H9 (cell line): ENCODE results near the gene PPP3CA. TPM values are rescaled to one million over a fixed set of nuclear protein-coding genes. Genes with fewer than 3 reads are reported as not detected.

Experiments used
- DNase-seq: peaks from one replicate; pipeline ENCODE4 v3.0.0-alpha.2; 2017
- H2AFZ ChIP-seq: one replicate; pipeline ENCODE4 v1.6.1; 2013; ENCODE audit warnings: mild to moderate bottlenecking, low read length, control low read depth, moderate library complexity
- H2AK5ac ChIP-seq: 2 replicates; pipeline ENCODE4 v1.6.1; 2013; ENCODE audit warnings: low read length, control low read depth, mixed read lengths; ENCODE audit not compliant: insufficient read length
- H2BK120ac ChIP-seq: one replicate; pipeline ENCODE4 v1.6.1; 2013; ENCODE audit warnings: low read depth, mild to moderate bottlenecking, low read length, control low read depth, inconsistent platforms; ENCODE audit not compliant: poor library complexity, severe bottlenecking
- H2BK12ac ChIP-seq: 2 replicates; pipeline ENCODE4 v1.6.1; 2013; ENCODE audit warnings: low read length, control low read depth, mixed read lengths, low read depth; ENCODE audit not compliant: insufficient read length
- H2BK15ac ChIP-seq: 2 replicates; pipeline ENCODE4 v1.6.1; 2013; ENCODE audit warnings: low read depth, low read length, control low read depth
- H2BK20ac ChIP-seq: one replicate; pipeline ENCODE4 v1.6.1; 2013; ENCODE audit warnings: low read depth, mild to moderate bottlenecking, low read length, control low read depth, inconsistent platforms; ENCODE audit not compliant: poor library complexity, severe bottlenecking
- H2BK5ac ChIP-seq: 2 replicates; pipeline ENCODE4 v1.6.1; 2013; ENCODE audit warnings: low read length, control low read depth, mixed read lengths; ENCODE audit not compliant: insufficient read length
- H3K14ac ChIP-seq: 2 replicates; pipeline ENCODE4 v1.6.1; 2013; ENCODE audit warnings: low read length, control low read depth; ENCODE audit not compliant: insufficient read depth
- H3K18ac ChIP-seq: 2 replicates; pipeline ENCODE4 v1.6.1; 2013; ENCODE audit warnings: low read depth, mild to moderate bottlenecking, mixed read lengths, low read length, control low read depth; ENCODE audit not compliant: insufficient read length
- H3K23ac ChIP-seq: 2 replicates; pipeline ENCODE4 v1.6.1; 2013; ENCODE audit warnings: low read length, control low read depth, mixed read lengths, low read depth; ENCODE audit not compliant: insufficient read length
- H3K23me2 ChIP-seq: 2 replicates; pipeline ENCODE4 v1.6.1; 2013; ENCODE audit warnings: low read depth, mild to moderate bottlenecking, mixed read lengths, low read length, control low read depth; ENCODE audit not compliant: insufficient read length, poor library complexity, severe bottlenecking
- H3K27ac ChIP-seq: 2 replicates; pipeline ENCODE4 v1.5.1; 2013; ENCODE audit warnings: low read length, control low read depth, mixed read lengths, low read depth; ENCODE audit not compliant: insufficient read length
- H3K27me3 ChIP-seq: 2 replicates; pipeline ENCODE4 v1.6.1; 2013; ENCODE audit warnings: low read length, control low read depth, inconsistent platforms; ENCODE audit not compliant: insufficient read depth
- H3K4ac ChIP-seq: 2 replicates; pipeline ENCODE4 v1.6.1; 2013; ENCODE audit warnings: low read depth, mild to moderate bottlenecking, control low read depth, inconsistent platforms, low read length, moderate library complexity
- H3K4me1 ChIP-seq: 2 replicates; pipeline ENCODE4 v1.6.1; 2013; ENCODE audit warnings: low read length, control low read depth, inconsistent platforms; ENCODE audit not compliant: insufficient read depth
- H3K4me2 ChIP-seq: 2 replicates; pipeline ENCODE4 v1.6.1; 2013; ENCODE audit warnings: low read length, control low read depth, mixed read lengths; ENCODE audit not compliant: insufficient read length, insufficient read depth
- H3K56ac ChIP-seq: 2 replicates; pipeline ENCODE4 v1.6.1; 2013; ENCODE audit warnings: low read depth, mild to moderate bottlenecking, mixed read lengths, low read length, control low read depth; ENCODE audit not compliant: insufficient read length
- H3K79me1 ChIP-seq: 2 replicates; pipeline ENCODE4 v1.6.1; 2013; ENCODE audit warnings: low read depth, mild to moderate bottlenecking, moderate library complexity, low read length, control low read depth, inconsistent platforms; ENCODE audit not compliant: insufficient read depth, poor library complexity, severe bottlenecking
- H3K79me2 ChIP-seq: 2 replicates; pipeline ENCODE4 v1.6.1; 2013; ENCODE audit warnings: low read length, control low read depth, inconsistent platforms; ENCODE audit not compliant: insufficient read depth
- H3K9ac ChIP-seq: 2 replicates; pipeline ENCODE4 v1.6.1; 2013; ENCODE audit warnings: low read length, control low read depth, mixed read lengths; ENCODE audit not compliant: insufficient read length; ENCODE audit errors: extremely low read depth
- H3K9me3 ChIP-seq: one replicate; pipeline ENCODE4 v1.6.1; 2013; ENCODE audit warnings: low read depth, low read length, inconsistent platforms; ENCODE audit not compliant: control insufficient read depth
- H3T11ph ChIP-seq: one replicate; pipeline ENCODE4 v1.6.1; 2013; ENCODE audit warnings: mild to moderate bottlenecking, low read length, control low read depth, inconsistent platforms
- H4K20me1 ChIP-seq: one replicate; pipeline ENCODE4 v1.6.1; 2013; ENCODE audit not compliant: control insufficient read depth, insufficient read length, insufficient read depth
- H4K5ac ChIP-seq: 2 replicates; pipeline ENCODE4 v1.6.1; 2013; ENCODE audit warnings: low read depth, mild to moderate bottlenecking, mixed read lengths, low read length, control low read depth; ENCODE audit not compliant: insufficient read length
- H4K8ac ChIP-seq: replicated peaks from 2 replicates; pipeline ENCODE4 v1.6.1; 2013; ENCODE audit warnings: low read length, control low read depth, mixed read lengths, low read depth; ENCODE audit not compliant: insufficient read length
- H4K91ac ChIP-seq: 2 replicates; pipeline ENCODE4 v1.6.1; 2013; ENCODE audit warnings: low read depth, mild to moderate bottlenecking, moderate library complexity, mixed read lengths, low read length, control low read depth; ENCODE audit not compliant: insufficient read length
- H3K27ac Mint-ChIP-seq, 3 experiments: 2 replicates in 2 of 3; 3 replicates in 1 of 3; pipeline ENCODE4 v1.8.0; 2020 to 2021; ENCODE audit warnings: mixed read lengths in 3 of 3, mild to moderate bottlenecking in 1 of 3, moderate library complexity in 1 of 3
- H3K27me3 Mint-ChIP-seq: 2 replicates; pipeline ENCODE4 v1.8.0; 2021; ENCODE audit warnings: low read depth, mild to moderate bottlenecking, moderate library complexity, mixed read lengths
- H3K36me3 Mint-ChIP-seq, 3 experiments: 2 replicates in 2 of 3; 3 replicates in 1 of 3; pipeline ENCODE4 v1.8.0; 2020 to 2021; ENCODE audit warnings: low read depth in 3 of 3, mixed read lengths in 3 of 3; ENCODE audit not compliant: insufficient read depth in 1 of 3
- H3K4me1 Mint-ChIP-seq, 2 experiments: 2 replicates each; pipeline ENCODE4 v1.8.0; 2020; ENCODE audit warnings: mixed read lengths in 2 of 2
- H3K4me3 Mint-ChIP-seq, 2 experiments: 2 replicates in 1 of 2; 3 replicates in 1 of 2; pipeline ENCODE4 v1.8.0; 2020 to 2021; ENCODE audit warnings: mild to moderate bottlenecking in 2 of 2, mixed read lengths in 2 of 2, moderate library complexity in 1 of 2
- H3K9me3 Mint-ChIP-seq, 2 experiments: 2 replicates in 1 of 2; 3 replicates in 1 of 2; pipeline ENCODE4 v1.8.0; 2020; ENCODE audit warnings: mild to moderate bottlenecking in 2 of 2, mixed read lengths in 2 of 2, moderate library complexity in 1 of 2
- CTCF ChIP-seq: fragments of 200-600 bp; sonication (generic); conservative IDR thresholded peaks from 3 replicates; pipeline ENCODE4 v1.8.0; 2021; ENCODE audit warnings: antibody characterized with exemption, mild to moderate bottlenecking
- WGBS: extraction: QIAGEN DNeasy Blood & Tissue Kit; methylation state at CpG from one replicate; pipeline ENCODE4 v1.1.7; 2013; ENCODE audit warnings: missing lambda C conversion rate, low lambda C conversion rate, mixed read lengths; ENCODE audit not compliant: insufficient read length; ENCODE audit errors: extremely low coverage; 5-methylcytosine and 5-hydroxymethylcytosine counted together
- total RNA-seq: library from RNA; stranded (reverse); gene quantifications from 2 replicates; pipeline ENCODE4 v1.2.1, GENCODE V29; 2021

The PPP3CA gene
- total RNA-seq, 1 experiment from 2014 or later = 16.8 TPM

- H3K4me3 Mint-ChIP-seq = no peak overlapping the region
- peaks cover 0 to 5% of the 10 kb centered on the region in 2 experiments; a peak in 3 of 4 replicates for H3K4me1 Mint-ChIP-seq
- no peak overlapping the region for H2BK12ac ChIP-seq
- H3K56ac ChIP-seq = no peak overlapping the region
- H2AK5ac ChIP-seq = no peak overlapping the region
- H3K79me1 ChIP-seq = no peaks in the 10 kb centered on the region
- no peak overlapping the region for H3K27ac ChIP-seq
- no peak overlapping the region for H3K18ac ChIP-seq
- no peaks in the 10 kb centered on the region for H3K9me3 Mint-ChIP-seq
- no peak overlapping the region; the same call in 1 of the 2 replicates for H2BK15ac ChIP-seq
- H4K20me1 ChIP-seq = no peaks in the 10 kb centered on the region
- H3K79me2 ChIP-seq = peaks cover 4% of the 10 kb centered on the region; the same call in 1 of the 2 replicates
- no peak overlapping the region for H3K9ac ChIP-seq
- H3K27ac Mint-ChIP-seq = peak overlapping the region; percentile 0 to 62 (median 4); a peak in 4 of 7 replicates
- H3T11ph ChIP-seq = no peak overlapping the region
- no peak overlapping the region for H3K4ac ChIP-seq
- no peak overlapping the region for H4K5ac ChIP-seq
- no peak for DNase-seq
- H3K27me3 Mint-ChIP-seq = no peaks in the 10 kb centered on the region
- no peaks in the 10 kb centered on the region for H3K23me2 ChIP-seq
- no peak overlapping the region for H2AFZ ChIP-seq
- H2BK5ac ChIP-seq = no peak overlapping the region
- no CpG with 5 or more reads among the region's 4 CpGs for WGBS
- H3K9me3 ChIP-seq = no peaks in the 10 kb centered on the region
- no peaks in the 10 kb centered on the region; the same call in 1 of the 2 replicates for H3K4me1 ChIP-seq
- H4K91ac ChIP-seq = no peak overlapping the region
- no peak overlapping the region for H3K14ac ChIP-seq
- no peaks in the 10 kb centered on the region for H3K27me3 ChIP-seq
- no peak overlapping the region for H4K8ac ChIP-seq
- H3K23ac ChIP-seq = no peak overlapping the region
- no peak overlapping the region for H2BK20ac ChIP-seq
- H3K4me2 ChIP-seq = no peak overlapping the region
- no peak for TF ChIP-seq CTCF
- H3K36me3 Mint-ChIP-seq = peaks cover 0 to 2% (median 0%) of the 10 kb centered on the region in 3 experiments; a peak in 1 of 7 replicates
- H2BK120ac ChIP-seq = no peak overlapping the region
Measured at GRCh38 chr4:101224358-101225218, 122.7 kb downstream of the PPP3CA start.
